Glutamatergic neuron (in vitro differentiated cells): ENCODE data around the gene NCBP2. TPM values are rescaled to one million over a fixed set of nuclear protein-coding genes. Genes with fewer than 3 reads are reported as not detected.
A peak's percentile ranks its signal among the peaks of the same experiment; 100 is the strongest.

Experiments used
- DNase-seq: peaks from one replicate; pipeline ENCODE4 v3.0.0; 2022
- H3K27ac Mint-ChIP-seq: one replicate; pipeline ENCODE4 v1.8.0; 2020; ENCODE audit warnings: mild to moderate bottlenecking, mixed read lengths, inconsistent platforms; ENCODE audit not compliant: unreplicated experiment
- H3K27me3 Mint-ChIP-seq: one replicate; pipeline ENCODE4 v1.8.0; 2020; ENCODE audit warnings: mild to moderate bottlenecking, moderate library complexity, mixed read lengths, inconsistent platforms; ENCODE audit not compliant: unreplicated experiment
- H3K36me3 Mint-ChIP-seq: one replicate; pipeline ENCODE4 v1.8.0; 2020; ENCODE audit warnings: mild to moderate bottlenecking, mixed read lengths, inconsistent platforms; ENCODE audit not compliant: unreplicated experiment
- H3K4me1 Mint-ChIP-seq: one replicate; pipeline ENCODE4 v1.8.0; 2020; ENCODE audit warnings: mild to moderate bottlenecking, low read depth, mixed read lengths, inconsistent platforms; ENCODE audit not compliant: unreplicated experiment
- H3K4me3 Mint-ChIP-seq: one replicate; pipeline ENCODE4 v1.8.0; 2020; ENCODE audit warnings: mild to moderate bottlenecking, mixed read lengths, inconsistent platforms; ENCODE audit not compliant: unreplicated experiment
- H3K9me3 Mint-ChIP-seq: one replicate; pipeline ENCODE4 v1.8.0; 2020; ENCODE audit warnings: mild to moderate bottlenecking, moderate library complexity, mixed read lengths, inconsistent platforms; ENCODE audit not compliant: unreplicated experiment
- CTCF ChIP-seq: fragments of 200-600 bp; sonication (generic); IDR thresholded peaks from one replicate; pipeline ENCODE4 v1.5.0; 2021; ENCODE audit not compliant: partially characterized antibody, unreplicated experiment
- total RNA-seq: library from RNA; stranded (reverse); fragmentation: NEBNext Ultra II Directional; extraction: Animal tissue kit (Norgen Biotek cat#: 25700); gene quantifications from one replicate; pipeline ENCODE4 v1.2.1, GENCODE V29; 2021; ENCODE audit not compliant: unreplicated experiment

The NCBP2 gene
- total RNA-seq, 1 donor from 2014 or later: 118 TPM

- TF ChIP-seq CTCF: no peak
- H3K27me3 Mint-ChIP-seq: peaks cover 2% of the 10 kb centered on the region
- no peak overlapping the region for H3K4me3 Mint-ChIP-seq
- H3K27ac Mint-ChIP-seq: peak overlapping the region; percentile 50
- no peaks in the 10 kb centered on the region for H3K36me3 Mint-ChIP-seq
- peaks cover 15% of the 10 kb centered on the region for H3K4me1 Mint-ChIP-seq
- peaks cover 2% of the 10 kb centered on the region for H3K9me3 Mint-ChIP-seq
- no peak for DNase-seq
Observed at GRCh38 chr3:196931828-196932587, 10.3 kb downstream of the NCBP2 start.

- peak overlapping the region; percentile 2 for H3K4me3 Mint-ChIP-seq
- no peak overlapping the region for H3K27ac Mint-ChIP-seq
- peaks cover 2% of the 10 kb centered on the region for H3K27me3 Mint-ChIP-seq
- H3K9me3 Mint-ChIP-seq: peaks cover 2% of the 10 kb centered on the region
- H3K4me1 Mint-ChIP-seq: peaks cover 15% of the 10 kb centered on the region
- no peak for DNase-seq
- no peak for TF ChIP-seq CTCF
- H3K36me3 Mint-ChIP-seq: no peaks in the 10 kb centered on the region
Observed at GRCh38 chr3:196931157-196931556, 11.2 kb downstream of the NCBP2 start.

GRCh38 chr3:196927571-196928453, 14.5 kb downstream of the NCBP2 start:
- Mint-ChIP-seq H3K4me3 (no peak overlapping the region), H3K9me3 (peaks cover 2% of the 10 kb centered on the region), H3K27me3 (peaks cover 2% of the 10 kb centered on the region), H3K4me1 (peaks cover 15% of the 10 kb centered on the region), H3K36me3 (no peaks in the 10 kb centered on the region), H3K27ac (no peak overlapping the region)
- no peak for DNase-seq
- no peak for TF ChIP-seq CTCF

GRCh38 chr3:196920733-196921132, 21.6 kb downstream of the NCBP2 start:
- no peak overlapping the region for H3K27ac Mint-ChIP-seq
- H3K4me1 Mint-ChIP-seq: no peaks in the 10 kb centered on the region
- peaks cover 5% of the 10 kb centered on the region for H3K9me3 Mint-ChIP-seq
- TF ChIP-seq CTCF: no peak
- no peak overlapping the region for H3K4me3 Mint-ChIP-seq
- H3K27me3 Mint-ChIP-seq: no peaks in the 10 kb centered on the region
- peaks cover 13% of the 10 kb centered on the region for H3K36me3 Mint-ChIP-seq
- no peak for DNase-seq
